K562 (cell line): ENCODE results near the gene SPPL3. TPM values are rescaled to one million over a fixed set of nuclear protein-coding genes. Genes with fewer than 3 reads are reported as not detected.

Source experiments
- ATAC-seq: fragments of 200-7000 bp; cut with Tn5 transposase; 3 replicates; pipeline ENCODE4 v1.9.1; 2020; ENCODE audit warnings: moderate library complexity
- BruUV-seq: library from RNA; stranded (reverse); fragments of 400-500 nt; replicated peaks from 2 replicates; lab custom pipeline; 2021; lab: Mats Ljungman, UMichigan
- CTCF ChIA-PET: fragments of 300-600 bp; formaldehyde crosslinking; extraction: SDS; loops from one replicate; lab custom pipeline; 2021; ENCODE audit warnings: low intra/inter-chr PET ratio; lab: Yijun Ruan, JAX
- POLR2A ChIA-PET: fragments of 300-600, 350-650 bp; sonication (Branson Sonifier 250); formaldehyde crosslinking; extraction: SDS; loops from one replicate; lab custom pipeline; 2021; ENCODE audit warnings: antibody characterized with exemption, inconsistent platforms; lab: Yijun Ruan, JAX
- DNase-seq, 4 experiments: peaks; one replicate each; pipeline versions ENCODE4 v3.0.0 to v3.0.0-alpha.2; 2011 to 2018; ENCODE audit warnings: low spot score in 3 of 4, mixed read lengths in 3 of 4; ENCODE audit errors: extremely low read depth in 1 of 4
- FAIRE-seq: peaks from 2 replicates; lab custom pipeline; 2011; peaks lifted over from hg19 to GRCh38; lab: Jason Lieb, UNC
- H2AFZ ChIP-seq: 2 replicates; pipeline ENCODE4 v1.6.0; 2011; ENCODE audit warnings: low read depth, low read length, control low read depth, inconsistent platforms
- H3K27ac ChIP-seq: fragments of 200-600 bp; 3 replicates; pipeline ENCODE4 v1.8.0; 2011; ENCODE audit warnings: low read depth, mild to moderate bottlenecking, control low read depth, inconsistent platforms, low read length, moderate library complexity, mixed read lengths; ENCODE audit errors: extremely low read depth
- H3K27me3 ChIP-seq, 2 experiments: fragments of 300-600 bp in 1 of 2; 2 replicates in 1 of 2; 3 replicates in 1 of 2; pipeline versions ENCODE4 v1.6.0 to v1.8.0; 2011; ENCODE audit warnings: inconsistent platforms in 2 of 2, low read length in 2 of 2, mild to moderate bottlenecking in 1 of 2, mixed read lengths in 1 of 2, moderate library complexity in 1 of 2; ENCODE audit not compliant: control insufficient read depth in 2 of 2, insufficient read depth in 2 of 2
- H3K36me3 ChIP-seq: fragments of 300-600 bp; 3 replicates; pipeline ENCODE4 v1.8.0; 2011; ENCODE audit warnings: mild to moderate bottlenecking, low read length, inconsistent platforms; ENCODE audit not compliant: control insufficient read depth, insufficient read depth
- H3K4me1 ChIP-seq, 2 experiments: fragments of 200-600 bp in 1 of 2; replicated peaks in 1 of 2; 2 replicates in 1 of 2; 3 replicates in 1 of 2; pipeline versions ENCODE4 v1.5.1 to v1.8.0; 2011; ENCODE audit warnings: inconsistent platforms in 2 of 2, low read length in 2 of 2, mild to moderate bottlenecking in 1 of 2, mixed read lengths in 1 of 2, moderate library complexity in 1 of 2; ENCODE audit not compliant: control insufficient read depth in 2 of 2, insufficient read depth in 2 of 2
- H3K4me2 ChIP-seq: 2 replicates; pipeline ENCODE4 v1.6.1; 2011; ENCODE audit warnings: low read length, control low read depth, inconsistent platforms, mixed read lengths; ENCODE audit not compliant: insufficient read depth
- H3K4me3 ChIP-seq: fragments of 200-600 bp; sonication (generic), shearing (Covaris generic); 2 replicates; pipeline ENCODE4 v1.5.1; 2016; ENCODE audit warnings: control low read depth, inconsistent platforms
- H3K79me2 ChIP-seq: fragments of 200-600 bp; 3 replicates; pipeline ENCODE4 v1.8.0; 2011; ENCODE audit warnings: low read length, inconsistent platforms; ENCODE audit not compliant: control insufficient read depth, insufficient read depth
- H3K9ac ChIP-seq, 2 experiments: 2 replicates each; pipeline versions ENCODE4 v1.6.0 to v1.6.1; 2011; ENCODE audit warnings: low read depth in 2 of 2, low read length in 2 of 2, control low read depth in 1 of 2, inconsistent platforms in 1 of 2, mild to moderate bottlenecking in 1 of 2, mixed read lengths in 1 of 2; ENCODE audit not compliant: insufficient read depth in 1 of 2
- H3K9me1 ChIP-seq: one replicate; pipeline ENCODE4 v1.6.0; 2011; ENCODE audit warnings: inconsistent platforms, mild to moderate bottlenecking, low read length, moderate library complexity; ENCODE audit not compliant: control insufficient read depth, insufficient read depth
- H3K9me3 ChIP-seq: replicated peaks from 2 replicates; pipeline ENCODE4 v1.5.1; 2011; ENCODE audit warnings: low read depth, low read length, inconsistent platforms; ENCODE audit not compliant: control insufficient read depth, insufficient read depth
- H4K20me1 ChIP-seq: replicated peaks from 2 replicates; pipeline ENCODE4 v1.6.1; 2011; ENCODE audit warnings: low read length, inconsistent platforms, mixed read lengths; ENCODE audit not compliant: control insufficient read depth, insufficient read depth
- CC2D1A ChIP-seq: fragments of 450-650 bp; IDR thresholded peaks from 2 replicates; pipeline ENCODE4 v1.6.1; 2017; ENCODE audit warnings: mild to moderate bottlenecking
- CREB1 ChIP-seq, 2 experiments: sonication (generic) in 1 of 2; formaldehyde crosslinking in 1 of 2; IDR thresholded peaks; 2 replicates each; pipeline versions ENCODE4 v1.6.1 to v1.8.0; 2012 to 2022; ENCODE audit warnings: inconsistent platforms in 1 of 2, mild to moderate bottlenecking in 1 of 2, missing genetic modification reagents in 1 of 2, moderate library complexity in 1 of 2
- DIDO1 ChIP-seq: fragments of 450-650 bp; IDR thresholded peaks from 2 replicates; pipeline ENCODE4 v1.6.1; 2016; ENCODE audit warnings: low read depth, missing biosample characterization, missing genetic modification characterization
- GTF2B ChIP-seq: IDR thresholded peaks from 2 replicates; pipeline ENCODE4 v1.6.1; 2011; ENCODE audit not compliant: insufficient read length; ENCODE audit errors: extremely low read depth
- GTF2F1 ChIP-seq: IDR thresholded peaks from 2 replicates; pipeline ENCODE4 v1.6.1; 2011; ENCODE audit warnings: low read depth, low read length, improper control_type of control experiment
- HDAC1 ChIP-seq, 2 experiments: fragments of 450-650 bp; IDR thresholded peaks; 2 replicates each; pipeline ENCODE4 v1.6.1; 2016 to 2017; ENCODE audit warnings: inconsistent platforms in 1 of 2, mild to moderate bottlenecking in 1 of 2, moderate library complexity in 1 of 2
- KDM1A ChIP-seq, 2 experiments: fragments of 450-650 bp; IDR thresholded peaks; 2 replicates each; pipeline ENCODE4 v1.6.1; 2016; ENCODE audit warnings: mild to moderate bottlenecking in 2 of 2
- LEF1 ChIP-seq: fragments of 450-650 bp; IDR thresholded peaks from 2 replicates; pipeline ENCODE4 v1.6.1; 2016; ENCODE audit warnings: mild to moderate bottlenecking
- MTA1 ChIP-seq: fragments of 450-650 bp; IDR thresholded peaks from 2 replicates; pipeline ENCODE4 v1.6.1; 2017; ENCODE audit warnings: borderline replicate concordance
- NCOR1 ChIP-seq: fragments of 450-650 bp; IDR thresholded peaks from 2 replicates; pipeline ENCODE4 v1.6.1; 2016; ENCODE audit warnings: mild to moderate bottlenecking, moderate library complexity
- PKNOX1 ChIP-seq: fragments of 450-650 bp; IDR thresholded peaks from 2 replicates; pipeline ENCODE4 v1.6.1; 2016
- PML ChIP-seq: IDR thresholded peaks from 2 replicates; pipeline ENCODE4 v1.6.1; 2012; ENCODE audit warnings: low read length, inconsistent platforms
- RNF2 ChIP-seq: sonication (generic); IDR thresholded peaks from 2 replicates; pipeline ENCODE4 v1.6.1; 2016
- TARDBP ChIP-seq: fragments of 450-650 bp; IDR thresholded peaks from 2 replicates; pipeline ENCODE4 v1.6.1; 2016
- THRB ChIP-seq: fragments of 450-650 bp; formaldehyde crosslinking; conservative IDR thresholded peaks from 2 replicates; pipeline ENCODE4 v1.4.0; 2022; ENCODE audit warnings: mild to moderate bottlenecking, missing genetic modification characterization
- ZNF175 ChIP-seq: fragments of 200-800 bp; sonication (Bioruptor generic); IDR thresholded peaks from 2 replicates; pipeline ENCODE4 v1.6.1; 2016; ENCODE audit warnings: low read depth, mild to moderate bottlenecking, missing genetic modification characterization, missing compliant biosample characterization
- WGBS: fragments of 100-300 bp; shearing (Covaris generic); methylation state at CpG from one replicate; pipeline ENCODE4 v1.1.6; 2016; ENCODE audit warnings: low coverage, mixed read lengths; ENCODE audit not compliant: insufficient coverage; ENCODE audit errors: missing lambda C conversion rate; 5-methylcytosine and 5-hydroxymethylcytosine counted together
- in situ Hi-C: fragments of 300-500 bp; cut with MboI; formaldehyde crosslinking; loops from 4 replicates; pipeline ENCODE4 v1.15.0; 2018; ENCODE audit warnings: inconsistent platforms, mixed read lengths
- intact Hi-C: fragments of 100-400 bp; cut with micrococcal nuclease; formaldehyde crosslinking; loops from 2 replicates; pipeline ENCODE4 v1.14.2; 2022
- polyA plus RNA-seq, 8 experiments: library from polyadenylated mRNA; depleted of rRNA in 4 of 8; stranded (reverse) in 5 of 8; unstranded in 3 of 8; fragments of >200 nt; fragmentation: Nextera tagmentation in 2 of 8; fragmentation: Illumina TruSeq in 1 of 8; extraction: Ambion mirVana in 2 of 8; extraction: Trizol in 1 of 8; gene quantifications; 2 replicates each; pipeline versions ENCODE4 v1.2.1 to v1.2.3, GENCODE V29; 2011 to 2014; ENCODE audit warnings: inconsistent platforms in 1 of 8, missing spikeins in 1 of 8
- total RNA-seq, 7 experiments: library from RNA; depleted of rRNA in 6 of 7; stranded (reverse); fragments of >200 nt in 6 of 7; fragmentation: Illumina TruSeq in 2 of 7; extraction: Trizol in 2 of 7; gene quantifications; 2 replicates each; pipeline versions ENCODE4 v1.2.1 to v1.2.3, GENCODE V29; 2011 to 2021; ENCODE audit warnings: low replicate concordance in 1 of 7
- TF ChIP-seq, protein P1 (sequence below): sonication (generic); formaldehyde crosslinking; IDR thresholded peaks from 2 replicates; pipeline ENCODE4 v1.8.0; 2022; ENCODE audit warnings: mild to moderate bottlenecking, low read depth, missing genetic modification reagents
- TF ChIP-seq, protein P2 (sequence below): sonication (generic); formaldehyde crosslinking; IDR thresholded peaks from 2 replicates; pipeline ENCODE4 v1.8.1; 2023; ENCODE audit warnings: mild to moderate bottlenecking, missing genetic modification reagents

Gene SPPL3
- total and polyA plus RNA-seq, 9 of the 15 experiments (the other 6 are each of a cell fraction or from before 2014, with no cell fraction given) = 2.9 to 32.1 (median 7.1) TPM

GRCh38 chr12:120892265-120892664, 11.9 kb downstream of the SPPL3 start:
- Histone ChIP-seq H3K4me2 (peak overlapping the region; percentile 45; the same call in 1 of the 2 replicates), H3K27ac (peak overlapping the region; percentile 37; the same call in 1 of the 3 replicates), H4K20me1 (no peaks in the 10 kb centered on the region), H3K79me2 (peaks cover 71% of the 10 kb centered on the region), H3K9me1 (no peaks in the 10 kb centered on the region), H2AFZ (no peak overlapping the region), H3K9me3 (no peaks in the 10 kb centered on the region), H3K4me1 (peaks cover 23 to 26% of the 10 kb centered on the region in 2 experiments; a peak in 4 of 5 replicates), H3K36me3 (peaks cover 7% of the 10 kb centered on the region; the same call in 1 of the 3 replicates), H3K4me3 (no peak overlapping the region), H3K27me3 (no peaks in the 10 kb centered on the region), H3K9ac (no peak overlapping the region)
- POLR2A ChIA-PET = interaction anchor here (0.6 to 5.3 kb wide), 6 partner anchors 11 to 627 kb away, joined by 3 to 40 read pairs (median 3); partner anchors contain the start of gene SPPL3
- in situ Hi-C loops (no loop called here), intact Hi-C loops (no loop called here)
- peak; percentile 11 for FAIRE-seq
- CTCF ChIA-PET = no interaction called here
- no TSS peak for BruUV-seq
- WGBS = 8% methylated on average over 5 of the region's 5 CpGs
- DNase-seq = peak in 2 of 4 experiments; percentile 58
- ATAC-seq = peak; percentile 73
- TF ChIP-seq ZNF175 = no peak
- TF ChIP-seq LEF1 = no peak
- no peak for TF ChIP-seq CREB1 (IDR thresholded peaks at IDR 0.05)
- no peak for TF ChIP-seq CREB1 (CRISPR knock-in tag; IDR thresholded peaks at IDR 0.05)
- no peak for TF ChIP-seq RNF2
- no peak for TF ChIP-seq GTF2B
- no peak for TF ChIP-seq CC2D1A
- TF ChIP-seq HDAC1 (IDR thresholded peaks at IDR 0.05) = no peak
- no peak for TF ChIP-seq MTA1
- TF ChIP-seq, protein P1, sequence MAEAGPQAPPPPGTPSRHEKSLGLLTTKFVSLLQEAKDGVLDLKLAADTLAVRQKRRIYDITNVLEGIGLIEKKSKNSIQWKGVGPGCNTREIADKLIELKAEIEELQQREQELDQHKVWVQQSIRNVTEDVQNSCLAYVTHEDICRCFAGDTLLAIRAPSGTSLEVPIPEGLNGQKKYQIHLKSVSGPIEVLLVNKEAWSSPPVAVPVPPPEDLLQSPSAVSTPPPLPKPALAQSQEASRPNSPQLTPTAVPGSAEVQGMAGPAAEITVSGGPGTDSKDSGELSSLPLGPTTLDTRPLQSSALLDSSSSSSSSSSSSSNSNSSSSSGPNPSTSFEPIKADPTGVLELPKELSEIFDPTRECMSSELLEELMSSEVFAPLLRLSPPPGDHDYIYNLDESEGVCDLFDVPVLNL (CRISPR knock-in tag) = no peak
- TF ChIP-seq KDM1A (IDR thresholded peaks at IDR 0.05) = peak; percentile 26 to 43; a peak in 1 of 4 replicates
- TF ChIP-seq PKNOX1 = peak; percentile 64
- TF ChIP-seq THRB (CRISPR knock-in tag) = no peak
- TF ChIP-seq GTF2F1 = no peak
- no peak for TF ChIP-seq TARDBP
- TF ChIP-seq, protein P2, sequence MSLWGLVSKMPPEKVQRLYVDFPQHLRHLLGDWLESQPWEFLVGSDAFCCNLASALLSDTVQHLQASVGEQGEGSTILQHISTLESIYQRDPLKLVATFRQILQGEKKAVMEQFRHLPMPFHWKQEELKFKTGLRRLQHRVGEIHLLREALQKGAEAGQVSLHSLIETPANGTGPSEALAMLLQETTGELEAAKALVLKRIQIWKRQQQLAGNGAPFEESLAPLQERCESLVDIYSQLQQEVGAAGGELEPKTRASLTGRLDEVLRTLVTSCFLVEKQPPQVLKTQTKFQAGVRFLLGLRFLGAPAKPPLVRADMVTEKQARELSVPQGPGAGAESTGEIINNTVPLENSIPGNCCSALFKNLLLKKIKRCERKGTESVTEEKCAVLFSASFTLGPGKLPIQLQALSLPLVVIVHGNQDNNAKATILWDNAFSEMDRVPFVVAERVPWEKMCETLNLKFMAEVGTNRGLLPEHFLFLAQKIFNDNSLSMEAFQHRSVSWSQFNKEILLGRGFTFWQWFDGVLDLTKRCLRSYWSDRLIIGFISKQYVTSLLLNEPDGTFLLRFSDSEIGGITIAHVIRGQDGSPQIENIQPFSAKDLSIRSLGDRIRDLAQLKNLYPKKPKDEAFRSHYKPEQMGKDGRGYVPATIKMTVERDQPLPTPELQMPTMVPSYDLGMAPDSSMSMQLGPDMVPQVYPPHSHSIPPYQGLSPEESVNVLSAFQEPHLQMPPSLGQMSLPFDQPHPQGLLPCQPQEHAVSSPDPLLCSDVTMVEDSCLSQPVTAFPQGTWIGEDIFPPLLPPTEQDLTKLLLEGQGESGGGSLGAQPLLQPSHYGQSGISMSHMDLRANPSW (CRISPR knock-in tag) = no peak
- no peak for TF ChIP-seq PML
- peak; percentile 26; the same call in 1 of the 2 replicates for TF ChIP-seq NCOR1
- no peak for TF ChIP-seq DIDO1
